ENCODE results near the gene FGFR3. TPM values are rescaled to one million over a fixed set of nuclear protein-coding genes. Genes with fewer than 3 reads are reported as not detected.

Gene FGFR3
- polyA plus RNA-seq, 1 donor from 2014 or later, result 0.48 TPM

- no peak overlapping the region for H3K27ac ChIP-seq (ENCODE audit: low read length)
- H3K9me2 ChIP-seq (ENCODE audit: insufficient read depth, low read length), result no peaks in the 10 kb centered on the region
- H3K4me3 ChIP-seq (ENCODE audit: low read length), result no peak overlapping the region
- H3K9ac ChIP-seq (ENCODE audit: low read length), result no peak overlapping the region
- TF ChIP-seq, protein P1, sequence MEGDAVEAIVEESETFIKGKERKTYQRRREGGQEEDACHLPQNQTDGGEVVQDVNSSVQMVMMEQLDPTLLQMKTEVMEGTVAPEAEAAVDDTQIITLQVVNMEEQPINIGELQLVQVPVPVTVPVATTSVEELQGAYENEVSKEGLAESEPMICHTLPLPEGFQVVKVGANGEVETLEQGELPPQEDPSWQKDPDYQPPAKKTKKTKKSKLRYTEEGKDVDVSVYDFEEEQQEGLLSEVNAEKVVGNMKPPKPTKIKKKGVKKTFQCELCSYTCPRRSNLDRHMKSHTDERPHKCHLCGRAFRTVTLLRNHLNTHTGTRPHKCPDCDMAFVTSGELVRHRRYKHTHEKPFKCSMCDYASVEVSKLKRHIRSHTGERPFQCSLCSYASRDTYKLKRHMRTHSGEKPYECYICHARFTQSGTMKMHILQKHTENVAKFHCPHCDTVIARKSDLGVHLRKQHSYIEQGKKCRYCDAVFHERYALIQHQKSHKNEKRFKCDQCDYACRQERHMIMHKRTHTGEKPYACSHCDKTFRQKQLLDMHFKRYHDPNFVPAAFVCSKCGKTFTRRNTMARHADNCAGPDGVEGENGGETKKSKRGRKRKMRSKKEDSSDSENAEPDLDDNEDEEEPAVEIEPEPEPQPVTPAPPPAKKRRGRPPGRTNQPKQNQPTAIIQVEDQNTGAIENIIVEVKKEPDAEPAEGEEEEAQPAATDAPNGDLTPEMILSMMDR (IDR thresholded peaks at IDR 0.05; ENCODE audit: poor library complexity, severe bottlenecking), result no peak
- TF ChIP-seq TAF1 (IDR thresholded peaks at IDR 0.05; ENCODE audit: low read depth) (no peak), SMC3 (conservative IDR thresholded peaks at IDR 0.05; ENCODE audit: poor library complexity) (no peak), POLR2AphosphoS5 (IDR thresholded peaks at IDR 0.05) (no peak), EP300 (conservative IDR thresholded peaks at IDR 0.05; ENCODE audit: poor library complexity, severe bottlenecking) (no peak), MXI1 (conservative IDR thresholded peaks at IDR 0.05; ENCODE audit: poor library complexity, severe bottlenecking) (no peak), RAD21 (conservative IDR thresholded peaks at IDR 0.05) (no peak), EZH2 (IDR thresholded peaks at IDR 0.05; ENCODE audit: borderline replicate concordance, insufficient read depth, low read length, poor library complexity, severe bottlenecking) (no peak), REST (IDR thresholded peaks at IDR 0.05; ENCODE audit: borderline replicate concordance) (no peak)
- H3K4me2 ChIP-seq (ENCODE audit: low read length), result no peak overlapping the region
- no peaks in the 10 kb centered on the region for H3K79me2 ChIP-seq (replicated peaks; ENCODE audit: insufficient read depth, low read length)
- H3F3A ChIP-seq (ENCODE audit: insufficient read depth, low read length, poor library complexity, severe bottlenecking), result no peaks in the 10 kb centered on the region
- H4K20me1 ChIP-seq (ENCODE audit: insufficient read depth), result no peaks in the 10 kb centered on the region
- H3K9me3 ChIP-seq (ENCODE audit: low read length), result no peaks in the 10 kb centered on the region
- no peaks in the 10 kb centered on the region for H3K27me3 ChIP-seq (ENCODE audit: insufficient read depth, low read depth, low read length)
- no peak overlapping the region for H2AFZ ChIP-seq (ENCODE audit: low read depth, low read length)
- H3K36me3 ChIP-seq (ENCODE audit: insufficient read depth, low read length), result no peaks in the 10 kb centered on the region
Observed at GRCh38 chr4:1758306-1759121, 34.6 kb upstream of the FGFR3 start.

DNA sequence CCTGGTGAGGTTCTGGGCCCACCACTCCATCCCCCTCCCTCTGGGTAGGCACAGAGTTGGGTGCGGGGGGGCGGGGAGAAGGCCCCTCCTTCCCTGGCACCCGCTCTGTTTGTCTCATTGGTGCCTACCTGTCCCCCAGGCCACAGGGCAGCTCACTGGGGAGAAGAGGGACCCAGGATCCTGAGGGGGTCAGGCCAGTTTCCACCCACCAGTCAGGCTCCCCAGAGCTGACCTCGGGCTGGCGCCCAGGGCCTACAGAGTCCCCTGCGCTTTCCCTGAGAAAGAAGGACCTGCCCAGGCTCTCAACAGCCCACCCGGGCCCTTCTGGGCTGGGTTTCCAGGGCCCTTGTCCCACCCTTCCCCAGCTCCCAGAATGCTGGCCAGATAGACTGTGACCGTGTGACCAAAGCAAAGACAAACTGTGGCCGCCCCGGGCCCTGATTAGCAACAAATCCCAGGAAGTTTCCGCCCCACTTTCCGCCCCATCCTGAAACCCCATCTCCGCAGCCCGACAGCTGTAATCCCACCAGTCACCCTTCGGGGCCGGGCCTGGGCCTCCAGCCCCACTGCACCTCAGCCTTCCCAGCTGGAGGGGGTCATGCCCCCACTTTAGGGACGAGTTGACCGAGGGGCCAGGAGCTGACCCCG lies 33.8 kb upstream of the FGFR3 start:
- H3K9ac ChIP-seq (ENCODE audit: low read length), result no peak overlapping the region
- no peak overlapping the region for H3K4me2 ChIP-seq (ENCODE audit: low read length)
- H3K36me3 ChIP-seq (ENCODE audit: insufficient read depth, low read length), result no peaks in the 10 kb centered on the region
- H3K4me3 ChIP-seq (ENCODE audit: low read length), result no peak overlapping the region
- no peaks in the 10 kb centered on the region for H3K9me3 ChIP-seq (ENCODE audit: low read length)
- TF ChIP-seq SMC3 (conservative IDR thresholded peaks at IDR 0.05; ENCODE audit: poor library complexity), result no peak
- TF ChIP-seq EZH2 (IDR thresholded peaks at IDR 0.05; ENCODE audit: borderline replicate concordance, insufficient read depth, low read length, poor library complexity, severe bottlenecking), result no peak
- TF ChIP-seq POLR2AphosphoS5 (IDR thresholded peaks at IDR 0.05), result no peak
- no peak for TF ChIP-seq TAF1 (IDR thresholded peaks at IDR 0.05; ENCODE audit: low read depth)
- TF ChIP-seq RAD21 (conservative IDR thresholded peaks at IDR 0.05), result no peak
- TF ChIP-seq, protein P1 (IDR thresholded peaks at IDR 0.05; ENCODE audit: poor library complexity, severe bottlenecking), result no peak
- H4K20me1 ChIP-seq (ENCODE audit: insufficient read depth), result no peaks in the 10 kb centered on the region
- H3K27ac ChIP-seq (ENCODE audit: low read length), result no peak overlapping the region
- H3K9me2 ChIP-seq (ENCODE audit: insufficient read depth, low read length), result no peaks in the 10 kb centered on the region
- H3K79me2 ChIP-seq (replicated peaks; ENCODE audit: insufficient read depth, low read length), result no peaks in the 10 kb centered on the region
- H3F3A ChIP-seq (ENCODE audit: insufficient read depth, low read length, poor library complexity, severe bottlenecking), result no peaks in the 10 kb centered on the region
- H2AFZ ChIP-seq (ENCODE audit: low read depth, low read length), result no peak overlapping the region
- H3K27me3 ChIP-seq (ENCODE audit: insufficient read depth, low read depth, low read length), result no peaks in the 10 kb centered on the region
